K562 (cell line): Measurements from ENCODE around the gene SLC23A2. TPM values are rescaled to one million over a fixed set of nuclear protein-coding genes. Genes with fewer than 3 reads are reported as not detected.

Experiments used
- ATAC-seq: fragments of 200-7000 bp; cut with Tn5 transposase; 3 replicates; pipeline ENCODE4 v1.9.1; 2020; ENCODE audit warnings: moderate library complexity
- BruUV-seq: library from RNA; stranded (reverse); fragments of 400-500 nt; replicated peaks from 2 replicates; lab custom pipeline; 2021; lab: Mats Ljungman, UMichigan
- CTCF ChIA-PET: fragments of 300-600 bp; formaldehyde crosslinking; extraction: SDS; loops from one replicate; lab custom pipeline; 2021; ENCODE audit warnings: low intra/inter-chr PET ratio; lab: Yijun Ruan, JAX
- POLR2A ChIA-PET: fragments of 300-600, 350-650 bp; sonication (Branson Sonifier 250); formaldehyde crosslinking; extraction: SDS; loops from one replicate; lab custom pipeline; 2021; ENCODE audit warnings: antibody characterized with exemption, inconsistent platforms; lab: Yijun Ruan, JAX
- DNase-seq, 4 experiments: peaks; one replicate each; pipeline versions ENCODE4 v3.0.0 to v3.0.0-alpha.2; 2011 to 2018; ENCODE audit warnings: low spot score in 3 of 4, mixed read lengths in 3 of 4; ENCODE audit errors: extremely low read depth in 1 of 4
- FAIRE-seq: peaks from 2 replicates; lab custom pipeline; 2011; peaks lifted over from hg19 to GRCh38; lab: Jason Lieb, UNC
- H2AFZ ChIP-seq: 2 replicates; pipeline ENCODE4 v1.6.0; 2011; ENCODE audit warnings: low read depth, low read length, control low read depth, inconsistent platforms
- H3K27ac ChIP-seq: fragments of 200-600 bp; 3 replicates; pipeline ENCODE4 v1.8.0; 2011; ENCODE audit warnings: low read depth, mild to moderate bottlenecking, control low read depth, inconsistent platforms, low read length, moderate library complexity, mixed read lengths; ENCODE audit errors: extremely low read depth
- H3K27me3 ChIP-seq, 2 experiments: fragments of 300-600 bp in 1 of 2; 2 replicates in 1 of 2; 3 replicates in 1 of 2; pipeline versions ENCODE4 v1.6.0 to v1.8.0; 2011; ENCODE audit warnings: inconsistent platforms in 2 of 2, low read length in 2 of 2, mild to moderate bottlenecking in 1 of 2, mixed read lengths in 1 of 2, moderate library complexity in 1 of 2; ENCODE audit not compliant: control insufficient read depth in 2 of 2, insufficient read depth in 2 of 2
- H3K36me3 ChIP-seq: fragments of 300-600 bp; 3 replicates; pipeline ENCODE4 v1.8.0; 2011; ENCODE audit warnings: mild to moderate bottlenecking, low read length, inconsistent platforms; ENCODE audit not compliant: control insufficient read depth, insufficient read depth
- H3K4me1 ChIP-seq, 2 experiments: fragments of 200-600 bp in 1 of 2; replicated peaks in 1 of 2; 2 replicates in 1 of 2; 3 replicates in 1 of 2; pipeline versions ENCODE4 v1.5.1 to v1.8.0; 2011; ENCODE audit warnings: inconsistent platforms in 2 of 2, low read length in 2 of 2, mild to moderate bottlenecking in 1 of 2, mixed read lengths in 1 of 2, moderate library complexity in 1 of 2; ENCODE audit not compliant: control insufficient read depth in 2 of 2, insufficient read depth in 2 of 2
- H3K4me2 ChIP-seq: 2 replicates; pipeline ENCODE4 v1.6.1; 2011; ENCODE audit warnings: low read length, control low read depth, inconsistent platforms, mixed read lengths; ENCODE audit not compliant: insufficient read depth
- H3K4me3 ChIP-seq: fragments of 200-600 bp; sonication (generic), shearing (Covaris generic); 2 replicates; pipeline ENCODE4 v1.5.1; 2016; ENCODE audit warnings: control low read depth, inconsistent platforms
- H3K79me2 ChIP-seq: fragments of 200-600 bp; 3 replicates; pipeline ENCODE4 v1.8.0; 2011; ENCODE audit warnings: low read length, inconsistent platforms; ENCODE audit not compliant: control insufficient read depth, insufficient read depth
- H3K9ac ChIP-seq, 2 experiments: 2 replicates each; pipeline versions ENCODE4 v1.6.0 to v1.6.1; 2011; ENCODE audit warnings: low read depth in 2 of 2, low read length in 2 of 2, control low read depth in 1 of 2, inconsistent platforms in 1 of 2, mild to moderate bottlenecking in 1 of 2, mixed read lengths in 1 of 2; ENCODE audit not compliant: insufficient read depth in 1 of 2
- H3K9me1 ChIP-seq: one replicate; pipeline ENCODE4 v1.6.0; 2011; ENCODE audit warnings: inconsistent platforms, mild to moderate bottlenecking, low read length, moderate library complexity; ENCODE audit not compliant: control insufficient read depth, insufficient read depth
- H3K9me3 ChIP-seq: replicated peaks from 2 replicates; pipeline ENCODE4 v1.5.1; 2011; ENCODE audit warnings: low read depth, low read length, inconsistent platforms; ENCODE audit not compliant: control insufficient read depth, insufficient read depth
- H4K20me1 ChIP-seq: replicated peaks from 2 replicates; pipeline ENCODE4 v1.6.1; 2011; ENCODE audit warnings: low read length, inconsistent platforms, mixed read lengths; ENCODE audit not compliant: control insufficient read depth, insufficient read depth
- ARNT ChIP-seq, 2 experiments: fragments of 450-650 bp; IDR thresholded peaks; 2 replicates each; pipeline ENCODE4 v1.6.1; 2016; ENCODE audit warnings: mild to moderate bottlenecking in 1 of 2
- BHLHE40 ChIP-seq: IDR thresholded peaks from 2 replicates; pipeline ENCODE4 v1.6.1; 2011; ENCODE audit warnings: low read length, improper control_type of control experiment
- CBFA2T2 ChIP-seq: fragments of 450-650 bp; conservative IDR thresholded peaks from 2 replicates; pipeline ENCODE4 v1.6.1; 2017; ENCODE audit warnings: mild to moderate bottlenecking
- CLOCK ChIP-seq: fragments of 250-450 bp; sonication (Bioruptor Pico); IDR thresholded peaks from 2 replicates; pipeline ENCODE4 v1.4.0; 2020; ENCODE audit warnings: mild to moderate bottlenecking, moderate library complexity, borderline replicate concordance
- GABPA ChIP-seq: fragments of 200-800 bp; sonication (Bioruptor generic); conservative IDR thresholded peaks from 2 replicates; pipeline ENCODE4 v1.6.1; 2016; ENCODE audit warnings: low read depth, missing genetic modification characterization, missing compliant biosample characterization
- IRF1 ChIP-seq: sonication (generic); formaldehyde crosslinking; IDR thresholded peaks from 2 replicates; pipeline ENCODE4 v1.8.0; 2022; ENCODE audit warnings: missing genetic modification reagents, mild to moderate bottlenecking, borderline replicate concordance
- NFRKB ChIP-seq: fragments of 450-650 bp; IDR thresholded peaks from 2 replicates; pipeline ENCODE4 v1.6.1; 2016; ENCODE audit warnings: low read depth
- NR0B1 ChIP-seq: fragments of 450-650 bp; IDR thresholded peaks from one replicate; pipeline ENCODE4 v1.6.1; 2018; ENCODE audit warnings: mild to moderate bottlenecking, moderate library complexity; ENCODE audit not compliant: partially characterized antibody
- PHB2 ChIP-seq: fragments of 450-650 bp; IDR thresholded peaks from 2 replicates; pipeline ENCODE4 v1.6.1; 2017; ENCODE audit warnings: low read depth
- SLC30A9 ChIP-seq: fragments of 250-450 bp; sonication (Bioruptor Pico); IDR thresholded peaks from 2 replicates; pipeline ENCODE4 v1.8.0; 2022; ENCODE audit warnings: mild to moderate bottlenecking, moderate library complexity
- TARDBP ChIP-seq: fragments of 450-650 bp; IDR thresholded peaks from 2 replicates; pipeline ENCODE4 v1.6.1; 2016
- ZFP1 ChIP-seq: fragments of 450-650 bp; formaldehyde crosslinking; IDR thresholded peaks from 2 replicates; pipeline ENCODE4 v1.4.0; 2020; ENCODE audit warnings: mild to moderate bottlenecking, mixed read lengths
- ZNF239 ChIP-seq: fragments of 250-450 bp; sonication (Bioruptor Pico); IDR thresholded peaks from 2 replicates; pipeline ENCODE4 v1.4.0; 2020; ENCODE audit warnings: mild to moderate bottlenecking
- WGBS: fragments of 100-300 bp; shearing (Covaris generic); methylation state at CpG from one replicate; pipeline ENCODE4 v1.1.6; 2016; ENCODE audit warnings: low coverage, mixed read lengths; ENCODE audit not compliant: insufficient coverage; ENCODE audit errors: missing lambda C conversion rate; 5-methylcytosine and 5-hydroxymethylcytosine counted together
- in situ Hi-C: fragments of 300-500 bp; cut with MboI; formaldehyde crosslinking; loops from 4 replicates; pipeline ENCODE4 v1.15.0; 2018; ENCODE audit warnings: inconsistent platforms, mixed read lengths
- intact Hi-C: fragments of 100-400 bp; cut with micrococcal nuclease; formaldehyde crosslinking; loops from 2 replicates; pipeline ENCODE4 v1.14.2; 2022
- polyA plus RNA-seq, 8 experiments: library from polyadenylated mRNA; depleted of rRNA in 4 of 8; stranded (reverse) in 5 of 8; unstranded in 3 of 8; fragments of >200 nt; fragmentation: Nextera tagmentation in 2 of 8; fragmentation: Illumina TruSeq in 1 of 8; extraction: Ambion mirVana in 2 of 8; extraction: Trizol in 1 of 8; gene quantifications; 2 replicates each; pipeline versions ENCODE4 v1.2.1 to v1.2.3, GENCODE V29; 2011 to 2014; ENCODE audit warnings: inconsistent platforms in 1 of 8, missing spikeins in 1 of 8
- total RNA-seq, 7 experiments: library from RNA; depleted of rRNA in 6 of 7; stranded (reverse); fragments of >200 nt in 6 of 7; fragmentation: Illumina TruSeq in 2 of 7; extraction: Trizol in 2 of 7; gene quantifications; 2 replicates each; pipeline versions ENCODE4 v1.2.1 to v1.2.3, GENCODE V29; 2011 to 2021; ENCODE audit warnings: low replicate concordance in 1 of 7

Gene SLC23A2
- total and polyA plus RNA-seq, 9 of the 15 experiments (the other 6 are each of a cell fraction or from before 2014, with no cell fraction given): 0.39 to 6.7 (median 3.2) TPM

- TF ChIP-seq GABPA (tag): no peak
Measured at GRCh38 chr20:4967752-4968477, 33.4 kb downstream of the SLC23A2 start (continued).

GRCh38 chr20:4966826-4967751 is 34.2 kb downstream of the SLC23A2 start:
- in situ Hi-C loops: no loop called here
- DNase-seq: no peak
- Histone ChIP-seq H2AFZ (no peak overlapping the region), H3K4me2 (no peak overlapping the region), H3K9me3 (no peaks in the 10 kb centered on the region), H3K36me3 (no peaks in the 10 kb centered on the region), H3K27ac (no peak overlapping the region), H3K4me3 (no peak overlapping the region), H3K9me1 (no peaks in the 10 kb centered on the region), H4K20me1 (no peaks in the 10 kb centered on the region), H3K27me3 (no peaks in the 10 kb centered on the region), H3K4me1 (peaks cover 0 to 4% of the 10 kb centered on the region in 2 experiments; a peak in 3 of 5 replicates), H3K79me2 (no peaks in the 10 kb centered on the region), H3K9ac (no peak overlapping the region)
- BruUV-seq: TSS peak; percentile 22
- no peak for ATAC-seq
- POLR2A ChIA-PET: no interaction called here
- no peak for FAIRE-seq
- intact Hi-C loops: no loop called here
- WGBS: 60% methylated on average over 4 of the region's 4 CpGs
- CTCF ChIA-PET: no interaction called here
- no peak for TF ChIP-seq NFRKB
- no peak for TF ChIP-seq ZNF239 (CRISPR knock-in tag)
- TF ChIP-seq NR0B1: no peak
- no peak for TF ChIP-seq PHB2
- no peak for TF ChIP-seq TARDBP
- no peak for TF ChIP-seq ARNT (IDR thresholded peaks at IDR 0.05)
- TF ChIP-seq IRF1 (CRISPR knock-in tag): no peak
- TF ChIP-seq ZFP1: no peak
- no peak for TF ChIP-seq CBFA2T2
- no peak for TF ChIP-seq BHLHE40
- no peak for TF ChIP-seq SLC30A9 (CRISPR knock-in tag)
- no peak for TF ChIP-seq CLOCK (CRISPR knock-in tag)
